Cortex of kidney (tissue), 1 donor: ENCODE data around the gene NDUFB11.
"Not testable (repeated sequence)": the region's sequence is repeated elsewhere in the genome, so short reads cannot be mapped to it uniquely, and the experiment has no call there.

ENCODE experiments used
- DNase-seq: peaks from one replicate; lab custom pipeline; 2025; lab: John Stamatoyannopoulos, UW

NDUFB11 gene

DNA sequence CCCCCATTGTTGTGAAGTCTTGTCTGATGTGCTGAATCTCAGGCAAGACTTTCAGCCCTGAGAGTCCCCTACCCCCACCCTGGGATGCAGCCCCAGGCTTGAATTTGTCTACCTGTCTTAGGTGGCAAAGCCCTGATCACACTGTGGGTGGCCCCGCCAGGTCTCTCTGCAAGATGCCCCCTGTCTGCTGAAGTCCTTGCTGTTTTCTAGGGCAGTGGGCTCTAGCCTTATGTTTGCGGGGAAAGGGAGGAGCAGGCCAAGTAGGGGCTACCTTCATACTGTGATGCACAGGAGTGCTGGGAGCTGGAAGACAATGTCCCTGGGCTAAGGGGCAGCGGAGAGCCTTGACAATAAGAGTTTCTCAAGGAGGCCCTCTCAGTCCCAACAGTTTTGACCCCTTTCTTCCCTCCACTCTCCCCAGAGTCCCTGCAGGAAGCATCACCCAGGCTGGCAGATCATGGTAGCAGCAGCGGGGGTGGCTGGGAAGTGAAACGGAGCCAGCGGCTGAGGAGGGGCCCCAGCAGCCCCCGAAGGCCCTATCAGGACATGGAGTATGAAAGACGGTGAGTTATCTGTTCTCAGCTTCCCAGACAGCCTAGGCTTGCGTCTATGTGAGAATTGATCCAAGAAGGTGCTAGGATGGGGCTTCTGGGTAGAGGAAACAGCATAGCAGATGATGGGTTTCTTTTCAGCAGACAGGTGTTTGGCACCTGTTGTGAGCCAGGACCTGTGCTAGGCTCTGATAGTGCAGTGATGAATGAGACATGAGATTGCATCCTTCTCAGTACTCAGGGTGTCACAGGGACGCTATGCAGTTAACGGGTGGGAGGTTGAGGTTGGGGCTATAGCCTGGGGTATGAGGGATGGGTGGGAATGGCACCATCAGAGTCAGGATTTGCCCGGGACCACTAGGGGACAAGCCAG lies 2.7 kb upstream of the NDUFB11 start:
- DNase-seq = no peak

DNA sequence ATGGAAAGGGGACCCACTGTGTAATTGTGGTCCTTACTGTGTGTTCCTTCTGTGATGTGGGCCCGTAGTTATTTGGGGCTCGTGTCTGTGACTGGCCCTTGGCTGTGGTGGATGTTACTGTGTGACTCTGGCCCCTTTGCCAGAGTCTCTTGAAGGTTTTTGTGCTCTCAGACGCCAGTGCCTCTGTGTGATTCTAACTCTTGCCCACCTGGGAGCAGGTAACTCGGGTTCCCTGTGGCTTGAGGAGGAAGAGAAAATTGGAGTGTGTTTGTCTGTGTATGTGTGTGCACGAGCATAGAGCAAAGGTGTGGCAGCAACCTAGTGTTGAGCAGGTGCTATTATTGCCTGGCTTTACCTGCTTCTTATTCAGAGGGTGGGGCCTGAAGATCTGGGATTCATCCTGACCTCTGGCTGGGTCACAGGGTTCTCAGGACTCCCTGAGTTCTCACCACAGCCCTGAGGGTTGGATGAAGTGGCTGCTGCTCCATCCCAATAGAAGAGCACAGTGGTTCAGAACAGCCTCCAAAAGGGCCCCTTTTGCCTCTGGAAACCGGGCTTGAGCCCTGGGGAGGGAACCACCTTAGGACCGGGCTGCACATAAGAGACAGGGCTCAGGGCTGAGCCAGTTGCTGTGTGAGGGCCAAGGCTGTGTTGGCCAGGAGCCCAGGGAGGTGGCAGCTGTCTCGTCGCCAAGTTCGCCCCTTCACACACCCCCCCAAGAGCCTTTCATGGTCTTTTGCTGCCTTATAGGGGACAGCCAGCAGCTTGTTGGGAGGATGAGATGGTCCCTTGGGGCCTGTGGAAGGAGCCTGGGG lies 1.8 kb upstream of the NDUFB11 start:
- DNase-seq = no peak

DNA sequence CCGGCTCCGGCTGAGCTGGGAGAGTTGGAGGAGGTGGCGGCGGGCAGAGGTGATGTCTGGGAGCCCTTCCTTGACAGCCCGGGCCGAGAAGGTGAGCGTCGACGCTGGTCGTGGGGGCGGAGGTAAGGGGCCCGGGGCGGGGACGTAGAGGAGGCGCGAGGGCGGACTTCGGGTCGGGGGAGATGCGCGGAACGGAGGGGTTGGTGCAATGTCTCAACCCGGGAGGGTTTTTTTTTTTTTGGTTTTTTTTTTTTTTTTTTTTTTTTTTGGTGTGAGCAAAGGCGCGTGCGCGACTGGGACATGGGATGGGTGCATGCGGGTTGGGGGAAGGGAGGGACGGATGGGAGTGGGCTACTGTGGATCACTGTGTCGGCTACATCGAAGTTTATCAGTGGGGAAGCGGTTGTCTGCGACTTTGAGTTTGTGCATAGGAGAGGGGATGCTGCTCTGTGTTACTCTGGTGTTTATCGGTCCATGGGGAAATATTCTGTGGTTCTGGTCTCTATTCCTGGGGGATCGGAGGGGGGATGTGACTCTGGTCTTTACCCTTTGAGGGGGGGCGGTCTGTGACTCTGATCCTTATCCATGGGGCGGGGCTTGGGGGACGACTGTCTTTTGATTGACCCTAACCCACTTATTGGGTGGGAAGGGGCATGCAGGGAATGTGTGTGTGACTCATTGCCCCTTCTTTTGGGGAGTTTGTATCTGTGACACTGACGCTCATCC lies 1.1 kb upstream of the NDUFB11 start:
- DNase-seq = no peak

DNA sequence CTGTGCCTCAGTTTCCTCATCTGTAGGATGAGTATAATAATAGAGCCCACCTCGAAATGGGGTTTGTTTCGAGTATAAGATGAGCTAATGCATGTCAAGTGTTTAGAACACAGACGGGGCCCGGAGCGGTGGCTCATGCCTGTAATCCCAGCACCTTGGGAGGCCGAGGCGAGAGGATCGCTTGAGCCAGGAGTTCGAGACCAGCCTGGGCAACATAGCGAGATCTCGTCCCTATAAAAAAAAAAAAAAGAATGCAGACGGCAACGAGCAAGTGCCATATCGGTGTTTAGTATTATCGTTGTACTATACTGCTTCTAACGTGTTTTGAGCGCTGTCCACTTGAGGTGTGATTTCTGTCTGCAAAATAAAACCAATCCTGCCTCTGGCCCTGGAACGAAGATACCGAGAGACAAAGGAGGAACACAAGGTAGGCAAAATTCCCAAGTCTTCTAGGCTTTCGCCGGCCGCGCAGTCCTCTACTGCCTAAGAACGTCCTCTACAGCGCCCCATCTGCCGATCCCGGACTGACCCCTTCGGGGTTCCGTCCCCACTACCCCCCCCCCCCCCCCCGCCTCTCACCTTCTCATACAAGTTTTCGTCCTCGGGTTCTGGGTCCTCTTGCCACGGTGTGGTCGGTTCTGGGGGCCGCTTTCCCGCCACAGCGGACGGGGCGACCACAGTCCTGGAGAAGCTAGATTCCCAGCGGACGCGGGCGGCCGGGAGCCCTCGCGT lies 442 bp downstream of the NDUFB11 start:
- no peak for DNase-seq

DNA sequence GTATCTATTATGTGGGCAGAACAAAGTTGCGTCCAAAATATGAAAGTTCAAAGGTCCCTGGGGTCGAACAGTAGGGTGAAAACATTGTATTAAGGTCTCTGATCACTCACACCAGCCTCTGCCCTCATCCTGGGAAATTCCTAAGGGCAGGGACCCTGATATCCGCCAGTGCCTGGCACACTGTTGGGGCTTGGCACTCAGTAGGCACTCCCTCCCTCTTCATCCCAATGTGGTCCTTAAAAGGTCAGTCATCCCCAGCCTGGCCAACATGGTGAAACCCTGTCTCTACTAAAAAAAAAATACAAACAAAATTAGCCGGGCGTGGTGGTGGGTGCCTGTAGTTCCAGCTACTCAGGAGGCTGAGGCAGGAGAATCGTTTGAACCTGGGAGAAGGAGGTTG lies 6.3 kb downstream of the NDUFB11 start:
- DNase-seq = no peak

DNA sequence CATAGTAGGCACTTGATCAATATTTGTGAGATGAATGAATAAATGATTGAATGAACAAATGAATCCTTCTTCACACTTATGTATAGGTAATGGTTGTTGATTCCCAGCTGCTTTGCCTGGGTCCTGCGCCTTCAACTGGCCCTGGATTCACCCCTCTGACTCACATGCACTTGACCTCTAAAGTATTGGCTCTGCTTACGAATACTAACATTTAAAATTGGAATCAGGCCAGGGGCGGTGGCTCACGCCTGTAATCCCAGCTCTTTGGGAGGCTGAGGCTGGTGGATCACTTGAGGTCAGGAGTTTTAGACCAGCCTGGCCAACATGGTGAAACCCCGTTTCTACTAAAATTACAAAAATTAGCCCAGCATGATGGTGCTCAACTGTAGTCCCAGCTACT lies 8.9 kb downstream of the NDUFB11 start:
- not testable (repeated sequence) for DNase-seq

- no peak for DNase-seq
Observed at GRCh38 chrX:47133493-47133892, 11.0 kb downstream of the NDUFB11 start.

DNA sequence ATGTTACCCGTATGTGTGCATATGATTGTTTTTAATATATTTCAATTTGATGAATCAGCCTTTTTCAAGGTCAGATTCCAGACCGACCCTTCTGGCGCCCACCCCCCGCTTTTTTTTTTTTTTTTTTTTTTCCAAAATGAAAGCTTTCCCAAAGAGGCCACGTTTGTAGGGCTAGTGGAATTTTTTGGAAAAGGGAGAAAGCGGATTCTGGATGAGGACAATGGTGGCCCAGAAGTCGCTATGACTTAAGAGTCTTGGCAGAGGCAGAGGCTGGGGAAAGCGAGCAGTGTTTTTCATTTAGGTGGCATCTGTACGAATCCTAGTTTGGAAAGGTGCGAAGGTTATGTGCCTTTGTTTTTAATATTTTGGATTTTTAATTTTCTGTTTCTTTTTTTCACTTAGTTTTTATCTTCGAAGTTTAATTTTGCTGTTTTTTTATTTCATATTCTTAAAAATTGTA lies 14.6 kb downstream of the NDUFB11 start:
- no peak for DNase-seq

DNA sequence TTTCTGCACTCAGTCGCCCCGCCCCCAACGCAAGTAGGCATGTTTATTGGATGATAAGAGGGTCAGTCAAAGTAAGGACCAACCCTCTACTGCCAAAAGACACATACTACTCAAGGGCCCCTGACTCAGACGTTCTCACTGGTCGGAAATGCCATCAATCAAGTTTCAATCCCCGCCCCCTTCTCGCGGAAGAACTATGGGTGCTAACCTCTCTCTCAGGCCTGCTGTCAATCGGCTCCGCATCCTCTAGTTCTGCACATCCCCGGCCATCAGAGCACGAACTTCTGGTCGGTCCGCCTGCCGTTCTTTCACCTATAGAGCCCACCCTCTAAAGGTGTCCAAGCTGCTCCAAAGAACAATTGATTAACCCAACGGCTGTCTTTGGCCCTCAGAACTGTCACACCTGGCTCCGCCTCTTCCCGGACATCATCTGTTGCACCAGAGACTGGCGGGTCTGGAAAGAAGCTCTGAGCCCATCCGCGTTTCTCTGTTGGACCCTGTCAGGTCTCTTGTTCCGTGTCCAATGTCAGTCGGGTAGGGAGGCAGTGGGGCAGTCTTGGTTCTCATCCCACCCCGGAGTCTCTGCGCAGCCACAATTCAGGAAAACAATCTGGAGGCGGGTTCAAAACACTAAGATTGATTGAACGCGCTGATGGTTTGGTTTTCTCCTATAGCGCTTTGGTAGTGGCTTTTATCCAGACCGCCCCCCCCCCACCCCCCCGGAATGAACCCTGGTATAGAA lies 15.2 kb downstream of the NDUFB11 start:
- no peak for DNase-seq

DNA sequence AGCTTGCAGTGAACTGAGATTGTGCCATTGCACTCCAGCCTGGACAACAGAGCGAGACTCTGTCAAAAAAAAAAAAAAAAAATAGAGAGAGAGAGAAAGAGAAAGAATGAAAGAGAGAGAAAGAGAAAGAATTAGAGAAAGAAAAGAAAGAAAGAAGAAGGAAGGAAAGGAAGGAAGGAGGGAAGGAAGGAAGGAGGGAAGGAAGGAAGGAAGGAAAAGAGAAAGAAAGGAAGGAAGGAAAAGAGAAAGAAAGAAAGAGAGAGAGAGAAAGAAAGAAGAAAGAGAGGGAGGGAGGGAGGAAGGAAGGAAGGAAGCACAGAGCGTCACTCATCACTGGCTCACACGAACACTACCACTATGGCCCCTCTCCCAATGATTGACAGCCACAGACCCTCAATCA lies 20.0 kb downstream of the NDUFB11 start:
- not testable (repeated sequence) for DNase-seq

DNA sequence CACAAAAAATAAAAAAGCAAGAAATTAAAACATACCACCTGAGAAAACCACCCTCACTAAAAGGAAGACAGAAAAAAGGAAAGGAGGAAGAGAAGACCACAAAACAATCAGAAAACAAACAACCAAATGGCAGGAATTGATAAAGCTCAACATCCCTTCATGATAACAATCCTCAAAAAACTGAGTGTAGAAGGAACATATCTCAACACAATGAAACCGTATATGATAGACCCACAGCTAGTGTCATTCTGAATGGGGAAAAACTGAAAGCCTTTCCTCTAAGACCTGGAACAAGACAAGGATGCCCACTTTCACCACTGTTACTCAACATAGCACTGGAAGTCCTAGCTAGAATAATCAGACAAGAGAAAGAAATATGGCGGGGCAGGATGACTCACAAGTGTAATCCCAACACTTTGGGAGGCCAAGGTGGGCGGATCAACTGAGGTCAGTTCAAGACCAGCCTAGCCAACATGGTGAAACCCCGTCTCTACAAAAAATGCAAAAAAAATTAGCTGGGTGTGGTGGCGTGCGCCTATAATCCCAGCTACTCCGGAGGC lies 27.9 kb downstream of the NDUFB11 start:
- not testable (repeated sequence) for DNase-seq

DNA sequence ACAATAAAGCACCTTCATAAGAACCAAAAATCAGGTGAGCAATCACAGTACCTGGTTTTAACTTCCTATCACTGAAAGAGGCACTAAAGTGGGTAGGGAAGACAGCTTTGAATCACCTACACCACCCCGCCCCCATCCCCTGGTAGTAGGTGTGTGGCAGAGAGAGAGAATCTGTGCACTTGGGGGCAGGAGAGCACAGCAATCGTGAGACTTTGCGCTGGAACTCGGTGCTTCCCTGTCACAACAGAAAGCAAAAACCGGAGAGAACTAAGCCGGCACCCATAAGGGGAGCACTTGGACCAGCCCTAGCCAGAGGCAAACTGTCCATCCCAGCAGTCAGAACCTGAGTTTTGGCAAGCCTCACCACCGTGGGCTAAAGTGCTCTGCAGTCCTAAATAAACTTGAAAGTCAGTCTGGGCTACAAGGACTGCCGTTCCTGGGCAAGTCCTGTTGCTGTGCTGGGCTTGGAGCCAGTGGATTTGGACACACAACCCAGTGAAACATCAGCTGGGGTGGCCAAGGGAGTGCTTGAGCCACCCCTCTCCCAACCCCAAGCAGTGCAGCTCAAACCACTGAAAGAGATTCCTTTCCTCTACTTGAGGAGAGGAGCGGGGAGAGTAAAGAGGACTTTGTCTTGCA lies 32.1 kb downstream of the NDUFB11 start:
- DNase-seq = no peak

DNA sequence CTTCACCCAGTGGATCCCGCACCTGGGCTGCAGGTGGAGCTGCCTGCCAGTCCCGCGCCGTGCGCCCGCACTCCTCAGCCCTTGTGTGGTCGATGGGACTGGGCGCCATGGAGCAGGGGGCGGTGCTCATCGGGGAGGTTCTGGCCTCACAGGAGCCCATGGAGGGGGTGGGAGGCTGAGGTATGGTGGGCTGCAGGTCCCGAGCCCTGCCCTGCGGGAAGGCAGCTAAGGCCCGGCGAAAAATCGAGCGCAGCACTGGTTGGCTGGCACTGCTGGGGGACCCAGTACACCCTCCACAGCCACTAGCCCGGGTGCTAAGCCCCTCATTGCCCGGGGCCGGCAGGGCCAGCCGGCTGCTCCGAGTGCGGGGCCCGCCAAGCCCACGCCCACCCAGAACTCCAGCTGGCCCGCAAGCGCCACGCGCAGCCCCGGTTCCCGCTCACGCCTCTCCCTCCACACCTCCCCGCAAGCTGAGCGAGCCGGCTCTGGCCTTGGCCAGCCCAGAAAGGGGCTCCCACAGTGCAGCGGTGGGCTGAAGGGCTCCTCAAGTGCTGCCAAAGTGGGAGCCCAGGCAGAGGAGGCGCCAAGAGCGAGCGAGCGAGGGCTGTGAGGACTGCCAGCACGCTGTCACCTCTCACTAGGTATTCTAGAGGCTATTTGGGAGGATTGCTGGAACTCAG lies 33.4 kb downstream of the NDUFB11 start:
- not testable (repeated sequence) for DNase-seq

DNA sequence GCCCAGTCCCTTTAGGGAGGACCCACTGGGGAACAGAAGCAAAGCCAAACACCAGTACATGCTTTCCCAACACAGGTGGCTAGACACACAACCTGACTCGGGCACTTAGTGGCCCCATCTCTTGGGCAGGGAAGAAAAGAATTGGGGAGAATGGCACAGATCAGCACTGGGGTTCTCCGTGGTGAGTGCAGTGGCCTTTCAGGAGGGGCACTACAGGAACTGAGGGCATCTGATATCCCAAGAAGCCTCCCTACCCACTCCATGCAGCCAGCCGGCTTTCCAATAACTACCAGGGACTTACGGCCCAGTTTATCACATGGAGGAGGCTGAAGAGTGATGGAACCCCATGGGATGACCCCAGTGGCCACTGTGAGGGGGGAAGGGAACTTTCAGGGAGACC lies 43.3 kb downstream of the NDUFB11 start:
- no peak for DNase-seq

- DNase-seq = no peak
Observed at GRCh38 chrX:47098338-47099094, 46.0 kb downstream of the NDUFB11 start.

DNA sequence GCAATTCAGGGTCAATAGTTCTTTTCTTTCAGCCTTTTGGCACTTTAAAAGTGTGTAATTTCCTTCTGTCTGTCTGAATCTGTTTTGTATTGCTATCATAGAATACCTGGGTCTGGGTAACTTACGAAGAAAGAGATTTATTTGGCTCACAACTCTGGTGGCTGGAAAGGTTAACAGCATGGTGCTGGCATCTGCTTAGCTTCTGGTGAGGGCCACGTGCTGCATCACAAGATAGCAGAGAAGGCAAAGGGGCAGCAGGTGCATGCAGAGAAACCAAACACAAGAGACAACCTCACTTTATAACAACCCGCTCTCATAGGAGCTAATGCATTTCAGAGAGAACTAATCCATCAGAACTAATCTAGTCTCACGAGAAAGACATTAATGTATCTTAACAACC lies 47.5 kb downstream of the NDUFB11 start:
- no peak for DNase-seq

- no peak for DNase-seq
Observed at GRCh38 chrX:47093860-47094259, 50.6 kb downstream of the NDUFB11 start.

DNA sequence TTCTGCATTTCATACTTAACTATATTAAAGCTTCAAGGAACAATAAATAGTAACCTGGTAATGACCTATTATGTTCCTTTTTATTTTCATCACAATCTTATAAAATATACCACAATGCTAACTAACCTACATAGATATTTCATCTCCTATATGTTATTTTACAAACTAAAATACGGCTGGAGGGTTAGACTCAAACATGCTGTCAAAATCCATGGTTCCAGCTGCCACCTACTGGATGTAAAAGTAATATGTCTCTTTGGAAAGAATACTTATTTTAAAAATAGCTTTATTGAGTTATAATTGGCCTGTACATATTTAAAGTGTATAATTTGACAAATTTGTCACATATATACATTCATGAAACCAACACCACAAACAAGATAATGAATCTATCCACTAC lies 51.3 kb downstream of the NDUFB11 start:
- DNase-seq = no peak
